ENCODE measurements around the gene ADAM17. TPM values are rescaled to one million over a fixed set of nuclear protein-coding genes. Genes with fewer than 3 reads are reported as not detected.
"Not testable (repeated sequence)": the region's sequence is repeated elsewhere in the genome, so short reads cannot be mapped to it uniquely, and the experiment has no call there.

Gene ADAM17
- total RNA-seq, 1 donor from 2014 or later: 44.9 TPM

DNA sequence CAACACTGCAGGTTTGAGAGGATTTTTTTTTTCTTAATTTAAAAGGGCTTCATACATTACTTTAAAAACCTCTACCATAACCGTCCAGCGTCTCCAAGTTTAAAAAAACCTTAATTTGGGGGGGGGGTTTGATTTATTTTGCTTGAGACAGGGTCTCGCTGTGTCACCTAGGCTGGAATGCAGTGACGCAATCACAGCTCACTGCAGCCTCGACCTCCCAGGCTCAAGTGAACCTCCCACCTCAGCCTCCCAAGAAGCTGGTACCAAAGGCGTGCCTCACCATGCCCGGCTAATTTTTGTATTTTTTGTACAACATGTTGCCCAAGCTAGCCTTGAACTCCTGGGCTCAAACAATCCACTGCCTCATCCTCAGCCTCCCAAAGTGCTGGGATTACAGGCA, 36.9 kb downstream of the ADAM17 start:
- H3K9me3 Mint-ChIP-seq (ENCODE audit: unreplicated experiment): no peaks in the 10 kb centered on the region
- no peak overlapping the region for H3K27ac ChIP-seq (ENCODE audit: low read depth, low read length)
- peaks cover 31% of the 10 kb centered on the region for H3K36me3 ChIP-seq (ENCODE audit: insufficient read depth, low read length)
- H3K27ac Mint-ChIP-seq (ENCODE audit: unreplicated experiment): no peak overlapping the region
- peaks cover 2% of the 10 kb centered on the region for H3K4me1 Mint-ChIP-seq (ENCODE audit: low read depth, unreplicated experiment)
- H3K36me3 Mint-ChIP-seq (ENCODE audit: low read depth, unreplicated experiment): peaks cover 26% of the 10 kb centered on the region
- no peak overlapping the region for H3K9ac ChIP-seq (ENCODE audit: low read length)
- H3K79me2 ChIP-seq (ENCODE audit: insufficient read depth, low read length): peaks cover 3% of the 10 kb centered on the region
- no peak for TF ChIP-seq EZH2 (IDR thresholded peaks at IDR 0.05; ENCODE audit: insufficient read depth, low read length)
- TF ChIP-seq, protein P1, sequence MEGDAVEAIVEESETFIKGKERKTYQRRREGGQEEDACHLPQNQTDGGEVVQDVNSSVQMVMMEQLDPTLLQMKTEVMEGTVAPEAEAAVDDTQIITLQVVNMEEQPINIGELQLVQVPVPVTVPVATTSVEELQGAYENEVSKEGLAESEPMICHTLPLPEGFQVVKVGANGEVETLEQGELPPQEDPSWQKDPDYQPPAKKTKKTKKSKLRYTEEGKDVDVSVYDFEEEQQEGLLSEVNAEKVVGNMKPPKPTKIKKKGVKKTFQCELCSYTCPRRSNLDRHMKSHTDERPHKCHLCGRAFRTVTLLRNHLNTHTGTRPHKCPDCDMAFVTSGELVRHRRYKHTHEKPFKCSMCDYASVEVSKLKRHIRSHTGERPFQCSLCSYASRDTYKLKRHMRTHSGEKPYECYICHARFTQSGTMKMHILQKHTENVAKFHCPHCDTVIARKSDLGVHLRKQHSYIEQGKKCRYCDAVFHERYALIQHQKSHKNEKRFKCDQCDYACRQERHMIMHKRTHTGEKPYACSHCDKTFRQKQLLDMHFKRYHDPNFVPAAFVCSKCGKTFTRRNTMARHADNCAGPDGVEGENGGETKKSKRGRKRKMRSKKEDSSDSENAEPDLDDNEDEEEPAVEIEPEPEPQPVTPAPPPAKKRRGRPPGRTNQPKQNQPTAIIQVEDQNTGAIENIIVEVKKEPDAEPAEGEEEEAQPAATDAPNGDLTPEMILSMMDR (IDR thresholded peaks at IDR 0.05; ENCODE audit: insufficient read depth, low read depth, low read length): no peak
- H3K27me3 Mint-ChIP-seq (ENCODE audit: low read depth, unreplicated experiment): no peaks in the 10 kb centered on the region
- peaks cover 13% of the 10 kb centered on the region for H4K20me1 ChIP-seq (ENCODE audit: insufficient read depth, low read length)
- H3K4me1 ChIP-seq (ENCODE audit: insufficient read depth, low read length): peaks cover 7% of the 10 kb centered on the region
- H3K4me3 ChIP-seq (ENCODE audit: insufficient read depth, low read depth, low read length): no peak overlapping the region
- H3K4me3 Mint-ChIP-seq (ENCODE audit: unreplicated experiment): no peak overlapping the region
- H3K9me3 ChIP-seq (ENCODE audit: insufficient read depth, low read depth, low read length): no peaks in the 10 kb centered on the region
- no peaks in the 10 kb centered on the region for H3K27me3 ChIP-seq (ENCODE audit: insufficient read depth, low read length)
- DNase-seq (ENCODE audit: low read depth): no peak
- H2AFZ ChIP-seq (ENCODE audit: low read depth, low read length): no peak overlapping the region
- FAIRE-seq: no peak
- H3K4me2 ChIP-seq (ENCODE audit: low read length): no peak overlapping the region

DNA sequence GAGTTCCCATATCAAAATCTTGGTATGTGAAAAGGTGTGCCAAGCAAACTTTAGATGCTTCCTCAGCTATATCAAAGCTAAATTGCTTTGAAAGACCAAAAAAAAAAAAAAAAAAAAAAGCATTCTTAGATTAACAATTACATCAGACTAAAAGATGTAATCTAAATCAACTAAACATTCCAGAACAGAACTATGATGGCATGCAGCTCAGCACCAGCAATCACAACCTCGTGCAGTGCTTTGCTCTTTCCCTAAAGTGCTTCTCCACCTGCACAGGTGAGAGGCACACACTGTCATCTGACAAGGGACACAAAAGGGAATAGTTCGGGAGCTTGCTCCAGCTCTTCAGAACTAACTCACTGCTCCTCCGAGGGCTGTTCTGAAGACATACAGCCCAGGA, 37.5 kb downstream of the ADAM17 start:
- H3K4me1 ChIP-seq (ENCODE audit: insufficient read depth, low read length): peaks cover 7% of the 10 kb centered on the region
- no peak overlapping the region for H3K4me3 ChIP-seq (ENCODE audit: insufficient read depth, low read depth, low read length)
- no peak overlapping the region for H3K9ac ChIP-seq (ENCODE audit: low read length)
- no peak overlapping the region for H2AFZ ChIP-seq (ENCODE audit: low read depth, low read length)
- H3K79me2 ChIP-seq (ENCODE audit: insufficient read depth, low read length): peaks cover 3% of the 10 kb centered on the region
- no peak overlapping the region for H3K27ac Mint-ChIP-seq (ENCODE audit: unreplicated experiment)
- H3K27me3 Mint-ChIP-seq (ENCODE audit: low read depth, unreplicated experiment): no peaks in the 10 kb centered on the region
- H3K4me1 Mint-ChIP-seq (ENCODE audit: low read depth, unreplicated experiment): peaks cover 2% of the 10 kb centered on the region
- no peaks in the 10 kb centered on the region for H3K9me3 Mint-ChIP-seq (ENCODE audit: unreplicated experiment)
- peaks cover 13% of the 10 kb centered on the region for H4K20me1 ChIP-seq (ENCODE audit: insufficient read depth, low read length)
- no peak overlapping the region for H3K4me3 Mint-ChIP-seq (ENCODE audit: unreplicated experiment)
- H3K36me3 Mint-ChIP-seq (ENCODE audit: low read depth, unreplicated experiment): peaks cover 26% of the 10 kb centered on the region
- H3K27ac ChIP-seq (ENCODE audit: low read depth, low read length): no peak overlapping the region
- no peaks in the 10 kb centered on the region for H3K27me3 ChIP-seq (ENCODE audit: insufficient read depth, low read length)
- no peak overlapping the region for H3K4me2 ChIP-seq (ENCODE audit: low read length)
- no peaks in the 10 kb centered on the region for H3K9me3 ChIP-seq (ENCODE audit: insufficient read depth, low read depth, low read length)
- H3K36me3 ChIP-seq (ENCODE audit: insufficient read depth, low read length): peaks cover 25% of the 10 kb centered on the region
- FAIRE-seq (no peak), DNase-seq (ENCODE audit: low read depth) (no peak)
- TF ChIP-seq, protein P1 (IDR thresholded peaks at IDR 0.05; ENCODE audit: insufficient read depth, low read depth, low read length): no peak
- no peak for TF ChIP-seq EZH2 (IDR thresholded peaks at IDR 0.05; ENCODE audit: insufficient read depth, low read length)

DNA sequence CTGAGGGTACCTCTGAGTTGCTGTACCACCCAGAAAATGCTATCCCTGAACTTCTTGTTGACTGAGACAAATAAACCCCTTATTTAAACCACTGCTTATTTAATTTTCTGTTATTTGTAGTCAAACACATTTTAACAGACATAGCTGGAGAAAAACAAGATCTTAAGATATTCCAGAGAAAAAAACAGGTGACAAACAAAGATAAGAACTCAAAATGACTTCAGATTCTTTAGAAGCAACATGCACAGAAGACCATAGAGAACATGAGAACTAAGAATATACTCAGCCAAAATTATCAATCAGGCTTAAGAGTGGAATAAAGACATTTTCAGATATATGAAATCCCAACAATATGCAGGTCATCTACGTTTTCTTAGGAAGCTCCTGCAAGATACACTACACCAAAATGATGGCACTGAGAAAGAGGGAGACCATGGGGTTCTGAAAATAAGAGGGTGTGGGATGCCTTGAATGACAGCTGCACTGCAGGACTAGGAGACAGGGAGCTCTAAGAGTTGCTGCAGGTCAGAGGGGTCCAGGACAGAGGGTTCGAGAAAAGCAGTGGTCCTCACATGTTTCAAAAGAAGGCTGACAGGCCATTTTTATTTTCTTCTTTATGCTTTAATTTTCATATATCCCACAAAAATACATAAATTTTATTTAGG, 38.4 kb downstream of the ADAM17 start:
- no peaks in the 10 kb centered on the region for H3K9me3 Mint-ChIP-seq (ENCODE audit: unreplicated experiment)
- no peak overlapping the region for H3K4me3 ChIP-seq (ENCODE audit: insufficient read depth, low read depth, low read length)

DNA sequence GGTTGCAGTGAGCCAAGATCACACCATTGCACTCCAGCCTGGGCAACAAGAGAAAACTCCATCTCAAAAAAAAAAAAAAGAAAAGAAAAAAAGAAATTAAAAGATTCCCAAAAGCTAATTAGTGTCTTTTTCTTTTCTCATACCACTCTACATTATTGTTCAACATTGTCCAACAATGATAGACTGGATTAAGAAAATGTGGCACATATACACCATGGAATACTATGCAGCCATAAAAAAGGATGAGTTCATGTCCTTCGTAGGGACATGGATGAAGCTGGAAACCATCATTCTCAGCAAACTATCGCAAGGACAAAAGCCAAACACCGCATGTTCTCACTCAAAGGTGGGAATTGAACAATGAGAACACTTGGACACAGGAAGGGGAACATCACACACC, 41.7 kb downstream of the ADAM17 start:
- H3K27ac Mint-ChIP-seq (ENCODE audit: unreplicated experiment); H3K27ac ChIP-seq (ENCODE audit: low read depth, low read length); H3K9ac ChIP-seq (ENCODE audit: low read length); H2AFZ ChIP-seq (ENCODE audit: low read depth, low read length); H3K79me2 ChIP-seq (ENCODE audit: insufficient read depth, low read length); H3K4me2 ChIP-seq (ENCODE audit: low read length); H3K27me3 Mint-ChIP-seq (ENCODE audit: low read depth, unreplicated experiment); DNase-seq (ENCODE audit: low read depth); H3K4me3 ChIP-seq (ENCODE audit: insufficient read depth, low read depth, low read length); H3K9me3 ChIP-seq (ENCODE audit: insufficient read depth, low read depth, low read length); H3K9me3 Mint-ChIP-seq (ENCODE audit: unreplicated experiment); FAIRE-seq; H3K4me1 ChIP-seq (ENCODE audit: insufficient read depth, low read length); H3K27me3 ChIP-seq (ENCODE audit: insufficient read depth, low read length); H3K4me3 Mint-ChIP-seq (ENCODE audit: unreplicated experiment); H3K4me1 Mint-ChIP-seq (ENCODE audit: low read depth, unreplicated experiment): not testable (repeated sequence)
- Histone ChIP-seq H3K36me3 (ENCODE audit: insufficient read depth, low read length) (peaks cover 14% of the 10 kb centered on the region), H4K20me1 (ENCODE audit: insufficient read depth, low read length) (peaks cover 11% of the 10 kb centered on the region)
- peaks cover 16% of the 10 kb centered on the region for H3K36me3 Mint-ChIP-seq (ENCODE audit: low read depth, unreplicated experiment)

More for the DNA sequence above, 38.4 kb downstream of the ADAM17 start:
- Histone ChIP-seq H3K27me3 (ENCODE audit: insufficient read depth, low read length) (no peaks in the 10 kb centered on the region), H3K9ac (ENCODE audit: low read length) (no peak overlapping the region), H3K9me3 (ENCODE audit: insufficient read depth, low read depth, low read length) (no peaks in the 10 kb centered on the region), H3K4me2 (ENCODE audit: low read length) (no peak overlapping the region), H3K27ac (ENCODE audit: low read depth, low read length) (no peak overlapping the region), H3K4me1 (ENCODE audit: insufficient read depth, low read length) (peaks cover 7% of the 10 kb centered on the region), H3K36me3 (ENCODE audit: insufficient read depth, low read length) (peaks cover 21% of the 10 kb centered on the region), H2AFZ (ENCODE audit: low read depth, low read length) (no peak overlapping the region), H3K79me2 (ENCODE audit: insufficient read depth, low read length) (peaks cover 3% of the 10 kb centered on the region), H4K20me1 (ENCODE audit: insufficient read depth, low read length) (peaks cover 13% of the 10 kb centered on the region)
- FAIRE-seq (no peak), DNase-seq (ENCODE audit: low read depth) (no peak)
- Mint-ChIP-seq H3K27me3 (ENCODE audit: low read depth, unreplicated experiment) (no peaks in the 10 kb centered on the region), H3K4me3 (ENCODE audit: unreplicated experiment) (no peak overlapping the region), H3K27ac (ENCODE audit: unreplicated experiment) (no peak overlapping the region), H3K4me1 (ENCODE audit: low read depth, unreplicated experiment) (peaks cover 2% of the 10 kb centered on the region), H3K36me3 (ENCODE audit: low read depth, unreplicated experiment) (peaks cover 27% of the 10 kb centered on the region)
- no peak for TF ChIP-seq EZH2 (IDR thresholded peaks at IDR 0.05; ENCODE audit: insufficient read depth, low read length)
- TF ChIP-seq, protein P1 (IDR thresholded peaks at IDR 0.05; ENCODE audit: insufficient read depth, low read depth, low read length): no peak

All from astrocyte (in vitro differentiated cells and primary cell).